Endodermal cell (in vitro differentiated cells): ENCODE measurements around the gene TTC38. TPM values are rescaled to one million over a fixed set of nuclear protein-coding genes. Genes with fewer than 3 reads are reported as not detected.

Experiments
- DNase-seq: peaks from one replicate; pipeline ENCODE4 v3.0.0-alpha.2; 2017
- H3K27ac ChIP-seq: 2 replicates; pipeline ENCODE4 v1.5.1; 2013; ENCODE audit warnings: mild to moderate bottlenecking, low read depth, low read length, moderate library complexity
- H3K27me3 ChIP-seq: 2 replicates; pipeline ENCODE4 v1.6.1; 2013; ENCODE audit warnings: mild to moderate bottlenecking, low read length, moderate library complexity; ENCODE audit not compliant: insufficient read depth, control insufficient read depth, poor library complexity, severe bottlenecking
- H3K36me3 ChIP-seq: 2 replicates; pipeline ENCODE4 v1.7.0; 2013; ENCODE audit warnings: mild to moderate bottlenecking, low read length, moderate library complexity; ENCODE audit not compliant: control insufficient read depth, insufficient read depth
- H3K4me1 ChIP-seq: one replicate; pipeline ENCODE4 v1.7.0; 2013; ENCODE audit warnings: low read length; ENCODE audit not compliant: control insufficient read depth, insufficient read depth
- H3K4me3 ChIP-seq: 2 replicates; pipeline ENCODE4 v1.5.1; 2013; ENCODE audit warnings: mild to moderate bottlenecking, low read length, moderate library complexity
- H3K9ac ChIP-seq: 2 replicates; pipeline ENCODE4 v1.6.1; 2013; ENCODE audit warnings: mild to moderate bottlenecking, low read length, moderate library complexity; ENCODE audit not compliant: poor library complexity, severe bottlenecking; ENCODE audit errors: extremely low read depth
- H3K9me3 ChIP-seq: 2 replicates; pipeline ENCODE4 v1.6.1; 2013; ENCODE audit warnings: mild to moderate bottlenecking, low read length, moderate library complexity; ENCODE audit not compliant: control insufficient read depth
- H3K27ac Mint-ChIP-seq: 2 replicates; pipeline ENCODE4 v1.8.0; 2020; ENCODE audit warnings: mixed read lengths
- H3K27me3 Mint-ChIP-seq: 2 replicates; pipeline ENCODE4 v1.8.0; 2021; ENCODE audit warnings: mild to moderate bottlenecking, mixed read lengths; ENCODE audit not compliant: insufficient read depth
- H3K36me3 Mint-ChIP-seq: 2 replicates; pipeline ENCODE4 v1.8.0; 2020; ENCODE audit warnings: low read depth, mixed read lengths
- H3K4me1 Mint-ChIP-seq: 2 replicates; pipeline ENCODE4 v1.8.0; 2020; ENCODE audit warnings: mixed read lengths
- H3K4me3 Mint-ChIP-seq: 2 replicates; pipeline ENCODE4 v1.8.0; 2020; ENCODE audit warnings: mild to moderate bottlenecking, moderate library complexity, mixed read lengths
- H3K9me3 Mint-ChIP-seq: 2 replicates; pipeline ENCODE4 v1.8.0; 2020; ENCODE audit warnings: mild to moderate bottlenecking, mixed read lengths
- WGBS, 2 experiments: methylation state at CpG; one replicate each; pipeline versions ENCODE4 v1.1.5 to v1.1.7; 2013; ENCODE audit warnings: missing lambda C conversion rate in 2 of 2, mixed read lengths in 1 of 2; ENCODE audit not compliant: insufficient coverage in 1 of 2, insufficient read length in 1 of 2; 5-methylcytosine and 5-hydroxymethylcytosine counted together
- total RNA-seq, 2 donors: library from RNA; stranded (reverse); fragmentation: NEBNext Ultra II Directional in 1 of 2; extraction: Animal tissue kit (Norgen Biotek cat#: 25700) in 1 of 2; gene quantifications; 2 replicates in 1 of 2; 3 replicates in 1 of 2; pipeline ENCODE4 v1.2.1, GENCODE V29; 2021
- TF ChIP-seq, protein P1 (sequence below): fragments of 200-600 bp; sonication (generic); conservative IDR thresholded peaks from 2 replicates; pipeline ENCODE4 v1.5.0; 2021; ENCODE audit warnings: antibody characterized with exemption, mild to moderate bottlenecking

TTC38 gene
- total RNA-seq, 2 donors from 2014 or later, result 35.9 to 47.1 TPM

DNA sequence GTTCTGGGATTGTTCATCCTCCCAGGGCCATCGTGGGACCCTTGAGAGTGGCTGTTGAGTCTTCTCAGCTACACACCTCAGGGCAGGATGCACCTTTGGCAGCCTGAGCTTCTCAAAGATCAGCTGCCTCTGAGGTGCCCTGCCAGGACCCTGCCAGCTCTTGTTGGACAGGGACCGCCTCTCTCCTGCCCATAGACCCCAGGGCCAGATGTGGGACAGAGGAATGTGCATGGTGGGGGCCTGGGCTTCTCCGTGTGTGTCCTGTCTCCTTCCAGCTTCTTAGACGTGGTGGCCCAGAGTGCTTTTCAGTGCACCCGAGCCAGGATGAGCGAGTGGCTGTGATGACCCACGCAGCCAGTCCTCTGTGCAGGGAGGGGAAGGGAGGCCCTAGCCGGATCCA, 61.8 kb downstream of the TTC38 start:
- Histone ChIP-seq H3K4me1 (peaks cover 5% of the 10 kb centered on the region), H3K27me3 (no peaks in the 10 kb centered on the region), H3K9ac (no peak overlapping the region), H3K4me3 (no peak overlapping the region), H3K9me3 (no peaks in the 10 kb centered on the region), H3K27ac (no peak overlapping the region), H3K36me3 (peaks cover 52% of the 10 kb centered on the region)
- TF ChIP-seq, protein P1, sequence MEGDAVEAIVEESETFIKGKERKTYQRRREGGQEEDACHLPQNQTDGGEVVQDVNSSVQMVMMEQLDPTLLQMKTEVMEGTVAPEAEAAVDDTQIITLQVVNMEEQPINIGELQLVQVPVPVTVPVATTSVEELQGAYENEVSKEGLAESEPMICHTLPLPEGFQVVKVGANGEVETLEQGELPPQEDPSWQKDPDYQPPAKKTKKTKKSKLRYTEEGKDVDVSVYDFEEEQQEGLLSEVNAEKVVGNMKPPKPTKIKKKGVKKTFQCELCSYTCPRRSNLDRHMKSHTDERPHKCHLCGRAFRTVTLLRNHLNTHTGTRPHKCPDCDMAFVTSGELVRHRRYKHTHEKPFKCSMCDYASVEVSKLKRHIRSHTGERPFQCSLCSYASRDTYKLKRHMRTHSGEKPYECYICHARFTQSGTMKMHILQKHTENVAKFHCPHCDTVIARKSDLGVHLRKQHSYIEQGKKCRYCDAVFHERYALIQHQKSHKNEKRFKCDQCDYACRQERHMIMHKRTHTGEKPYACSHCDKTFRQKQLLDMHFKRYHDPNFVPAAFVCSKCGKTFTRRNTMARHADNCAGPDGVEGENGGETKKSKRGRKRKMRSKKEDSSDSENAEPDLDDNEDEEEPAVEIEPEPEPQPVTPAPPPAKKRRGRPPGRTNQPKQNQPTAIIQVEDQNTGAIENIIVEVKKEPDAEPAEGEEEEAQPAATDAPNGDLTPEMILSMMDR, result no peak
- Mint-ChIP-seq H3K36me3 (peaks cover 37% of the 10 kb centered on the region), H3K27ac (no peak overlapping the region), H3K27me3 (no peaks in the 10 kb centered on the region), H3K9me3 (no peaks in the 10 kb centered on the region), H3K4me3 (no peak overlapping the region), H3K4me1 (peaks cover 29% of the 10 kb centered on the region)
- 88 to 98% methylated on average over 2 to 7 of the region's 8 CpGs for WGBS, 2 experiments
- DNase-seq, result no peak

DNA sequence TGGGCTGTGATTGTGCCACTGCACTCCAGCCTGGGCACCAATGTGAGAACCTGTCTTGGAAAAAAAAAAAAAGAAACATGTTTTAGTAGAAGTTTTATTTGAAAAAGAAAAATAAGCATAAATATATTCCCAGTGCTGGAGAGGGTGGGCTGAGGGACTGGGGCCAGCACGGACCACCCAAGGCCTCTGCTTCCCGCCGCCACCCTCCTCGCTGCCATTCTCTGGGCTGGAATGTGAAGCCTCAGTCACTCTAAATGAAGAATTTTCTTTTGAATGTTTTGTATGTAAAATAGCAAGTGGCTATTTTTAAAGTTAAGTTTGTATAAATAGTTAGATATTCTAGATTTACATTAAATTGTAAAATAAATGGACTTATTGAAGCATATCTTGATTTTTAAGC, 62.6 kb downstream of the TTC38 start:
- Histone ChIP-seq H3K9ac (no peak overlapping the region), H3K27ac (no peak overlapping the region), H3K27me3 (no peaks in the 10 kb centered on the region), H3K9me3 (no peaks in the 10 kb centered on the region), H3K36me3 (peaks cover 47% of the 10 kb centered on the region), H3K4me3 (no peak overlapping the region), H3K4me1 (peaks cover 5% of the 10 kb centered on the region)
- Mint-ChIP-seq H3K27ac (no peak overlapping the region), H3K27me3 (no peaks in the 10 kb centered on the region), H3K36me3 (peaks cover 31% of the 10 kb centered on the region), H3K4me3 (no peak overlapping the region), H3K4me1 (peaks cover 32% of the 10 kb centered on the region), H3K9me3 (no peaks in the 10 kb centered on the region)
- 100% methylated on average over 4 of the region's 4 CpGs; no CpG with 5 or more reads in 1 of the 2 experiments for WGBS, 2 experiments
- TF ChIP-seq, protein P1, result no peak
- no peak for DNase-seq

DNA sequence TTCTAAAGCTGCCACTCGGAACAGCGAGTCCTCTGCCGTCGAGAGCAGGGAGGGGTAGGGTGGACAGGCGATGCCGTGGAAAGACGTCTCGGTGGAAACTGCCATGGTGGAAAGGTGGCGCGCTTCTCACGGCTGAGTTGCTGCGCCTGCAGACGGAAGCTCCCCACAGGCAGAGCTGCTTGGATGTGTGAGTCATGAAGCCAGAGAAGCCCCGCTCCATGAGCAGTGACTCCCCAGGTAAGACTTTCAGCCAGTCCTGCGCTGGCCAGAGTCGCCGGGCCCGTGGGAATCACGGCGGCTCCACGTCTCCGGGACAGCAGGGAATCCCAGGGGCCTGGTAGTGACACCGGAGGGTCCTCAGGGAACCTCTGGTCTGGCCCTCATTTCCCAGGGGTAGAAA, 63.7 kb downstream of the TTC38 start:
- Histone ChIP-seq H3K4me3 (no peak overlapping the region), H3K9me3 (no peaks in the 10 kb centered on the region), H3K36me3 (peaks cover 36% of the 10 kb centered on the region), H3K9ac (no peak overlapping the region), H3K4me1 (peaks cover 5% of the 10 kb centered on the region), H3K27ac (no peak overlapping the region), H3K27me3 (no peaks in the 10 kb centered on the region)
- 94 to 95% methylated on average over 14 to 23 of the region's 23 CpGs for WGBS, 2 experiments
- TF ChIP-seq, protein P1, result no peak
- DNase-seq, result no peak
- Mint-ChIP-seq H3K4me3 (no peak overlapping the region), H3K27me3 (no peaks in the 10 kb centered on the region), H3K9me3 (no peaks in the 10 kb centered on the region), H3K4me1 (peaks cover 35% of the 10 kb centered on the region), H3K27ac (peak overlapping the region; percentile 95), H3K36me3 (peaks cover 20% of the 10 kb centered on the region)
